Measurements from ENCODE around the gene REX1BD. TPM values are rescaled to one million over a fixed set of nuclear protein-coding genes. Genes with fewer than 3 reads are reported as not detected.

The REX1BD gene
- total and polyA plus RNA-seq, 2 donors (not counting 3 experiments of a cell fraction or from before 2014, with no cell fraction given): 64.4 to 90.9 TPM

DNA sequence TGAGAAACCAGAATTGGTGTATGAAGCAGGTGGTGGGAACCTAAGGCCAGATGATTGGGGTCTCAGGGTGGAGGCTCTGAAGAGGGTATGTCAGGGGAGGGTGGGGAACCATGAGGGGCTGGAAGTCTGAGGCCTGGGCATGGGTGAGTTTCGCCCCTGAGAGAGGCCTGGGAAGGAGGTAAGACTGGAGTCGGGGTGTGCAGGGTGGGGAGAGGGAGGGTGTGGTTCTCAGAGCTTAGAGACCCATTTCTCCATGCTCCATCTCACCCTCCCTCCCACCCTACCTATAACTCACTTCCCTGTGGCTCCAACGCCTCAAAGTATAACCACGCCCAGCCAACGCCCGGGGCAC, 47.2 kb downstream of the REX1BD start:
- DNase-seq (ENCODE audit: low read depth, low spot score) (no peak), FAIRE-seq (no peak)
- H3K4me2 ChIP-seq (ENCODE audit: insufficient read depth, low read length): no peak overlapping the region
- H3K9me3 ChIP-seq (replicated peaks; ENCODE audit: control insufficient read depth, insufficient read depth, low read length): no peaks in the 10 kb centered on the region
- no peaks in the 10 kb centered on the region for H3K27me3 ChIP-seq (ENCODE audit: control insufficient read depth in 2 of 2, insufficient read depth in 2 of 2, low read length in 2 of 2)
- H3K4me1 ChIP-seq (ENCODE audit: control insufficient read depth, extremely low read depth, insufficient read depth, low read length): peaks cover 4% of the 10 kb centered on the region
- H3K9ac ChIP-seq (replicated peaks; ENCODE audit: extremely low read depth, insufficient read depth, low read length): no peak overlapping the region
- no peak overlapping the region for H2AFZ ChIP-seq (ENCODE audit: low read depth, low read length)
- intact Hi-C loops (cut with micrococcal nuclease) (loop anchor here (1.0 to 2.0 kb wide), 2 partner anchors 15 to 26 kb away; no protein-coding TSS in a partner anchor), dilution Hi-C loops (cut with MboI; ENCODE audit: extremely low pct_ligation_motif_present, low sequenced_read_pairs) (no loop called here)
- ChIA-PET CTCF (interaction anchor here (1.2 kb wide), 1 partner anchor 13 kb away, joined by 8 read pairs; no protein-coding TSS in a partner anchor), POLR2A (no interaction called here)
- no peak overlapping the region for H3K4me3 ChIP-seq (replicated peaks in 1 of 3; ENCODE audit: insufficient read depth in 1 of 3, low read depth in 1 of 3, low read length in 3 of 3)
- no peaks in the 10 kb centered on the region for H3K9me1 ChIP-seq (replicated peaks; ENCODE audit: control insufficient read depth, extremely low read depth, insufficient read depth, low read length)
- no peaks in the 10 kb centered on the region for H4K20me1 ChIP-seq (replicated peaks; ENCODE audit: control insufficient read depth, extremely low read depth, insufficient read depth, low read length)
- H3K79me2 ChIP-seq (ENCODE audit: control insufficient read depth, insufficient read depth, low read length): no peaks in the 10 kb centered on the region
- H3K27ac ChIP-seq (ENCODE audit: insufficient read depth, low read depth, low read length): no peak overlapping the region
- BruUV-seq (replicated peaks): no TSS peak
- no peaks in the 10 kb centered on the region for H3K36me3 ChIP-seq (ENCODE audit: control insufficient read depth in 2 of 2, extremely low read depth in 1 of 2, insufficient read depth in 2 of 2, low read length in 2 of 2)
- no peak for TF ChIP-seq JUN (IDR thresholded peaks at IDR 0.05; ENCODE audit: borderline replicate concordance, insufficient read depth, insufficient read length, low read depth)
- no peak for TF ChIP-seq FOS (IDR thresholded peaks at IDR 0.05; ENCODE audit: borderline replicate concordance, insufficient read depth, low read length)
- TF ChIP-seq, protein P1, sequence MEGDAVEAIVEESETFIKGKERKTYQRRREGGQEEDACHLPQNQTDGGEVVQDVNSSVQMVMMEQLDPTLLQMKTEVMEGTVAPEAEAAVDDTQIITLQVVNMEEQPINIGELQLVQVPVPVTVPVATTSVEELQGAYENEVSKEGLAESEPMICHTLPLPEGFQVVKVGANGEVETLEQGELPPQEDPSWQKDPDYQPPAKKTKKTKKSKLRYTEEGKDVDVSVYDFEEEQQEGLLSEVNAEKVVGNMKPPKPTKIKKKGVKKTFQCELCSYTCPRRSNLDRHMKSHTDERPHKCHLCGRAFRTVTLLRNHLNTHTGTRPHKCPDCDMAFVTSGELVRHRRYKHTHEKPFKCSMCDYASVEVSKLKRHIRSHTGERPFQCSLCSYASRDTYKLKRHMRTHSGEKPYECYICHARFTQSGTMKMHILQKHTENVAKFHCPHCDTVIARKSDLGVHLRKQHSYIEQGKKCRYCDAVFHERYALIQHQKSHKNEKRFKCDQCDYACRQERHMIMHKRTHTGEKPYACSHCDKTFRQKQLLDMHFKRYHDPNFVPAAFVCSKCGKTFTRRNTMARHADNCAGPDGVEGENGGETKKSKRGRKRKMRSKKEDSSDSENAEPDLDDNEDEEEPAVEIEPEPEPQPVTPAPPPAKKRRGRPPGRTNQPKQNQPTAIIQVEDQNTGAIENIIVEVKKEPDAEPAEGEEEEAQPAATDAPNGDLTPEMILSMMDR (IDR thresholded peaks at IDR 0.05; ENCODE audit: extremely low read depth in 1 of 2, insufficient read depth in 1 of 2, low read depth in 1 of 2, low read length in 2 of 2): no peak
- TF ChIP-seq EZH2 (IDR thresholded peaks at IDR 0.05; ENCODE audit: borderline replicate concordance, low read depth, low read length, severe bottlenecking): no peak
- TF ChIP-seq MYC (IDR thresholded peaks at IDR 0.05; ENCODE audit: low read depth, low read length): no peak
- no peak for TF ChIP-seq POLR2A (IDR thresholded peaks at IDR 0.05; ENCODE audit: low read depth, low read length)
- no peak for TF ChIP-seq GATA2 (IDR thresholded peaks at IDR 0.05; ENCODE audit: insufficient read depth, insufficient read length, low read depth, low read length)
- TF ChIP-seq, protein P2, sequence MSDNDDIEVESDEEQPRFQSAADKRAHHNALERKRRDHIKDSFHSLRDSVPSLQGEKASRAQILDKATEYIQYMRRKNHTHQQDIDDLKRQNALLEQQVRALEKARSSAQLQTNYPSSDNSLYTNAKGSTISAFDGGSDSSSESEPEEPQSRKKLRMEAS (IDR thresholded peaks at IDR 0.05; ENCODE audit: insufficient read depth, insufficient read length): no peak
- TF ChIP-seq POLR2AphosphoS5 (IDR thresholded peaks at IDR 0.05; ENCODE audit: insufficient read depth, low read depth, low read length): no peak
